Endodermal cell (in vitro differentiated cells): ENCODE data around the gene AWAT1. TPM values are rescaled to one million over a fixed set of nuclear protein-coding genes. Genes with fewer than 3 reads are reported as not detected.
"Not testable (repeated sequence)": the region's sequence is repeated elsewhere in the genome, so short reads cannot be mapped to it uniquely, and the experiment has no call there.

Source experiments
- DNase-seq: peaks from one replicate; pipeline ENCODE4 v3.0.0-alpha.2; 2017
- H3K27ac ChIP-seq: 2 replicates; pipeline ENCODE4 v1.5.1; 2013; ENCODE audit warnings: mild to moderate bottlenecking, low read depth, low read length, moderate library complexity
- H3K27me3 ChIP-seq: 2 replicates; pipeline ENCODE4 v1.6.1; 2013; ENCODE audit warnings: mild to moderate bottlenecking, low read length, moderate library complexity; ENCODE audit not compliant: insufficient read depth, control insufficient read depth, poor library complexity, severe bottlenecking
- H3K36me3 ChIP-seq: 2 replicates; pipeline ENCODE4 v1.7.0; 2013; ENCODE audit warnings: mild to moderate bottlenecking, low read length, moderate library complexity; ENCODE audit not compliant: control insufficient read depth, insufficient read depth
- H3K4me1 ChIP-seq: one replicate; pipeline ENCODE4 v1.7.0; 2013; ENCODE audit warnings: low read length; ENCODE audit not compliant: control insufficient read depth, insufficient read depth
- H3K4me3 ChIP-seq: 2 replicates; pipeline ENCODE4 v1.5.1; 2013; ENCODE audit warnings: mild to moderate bottlenecking, low read length, moderate library complexity
- H3K9ac ChIP-seq: 2 replicates; pipeline ENCODE4 v1.6.1; 2013; ENCODE audit warnings: mild to moderate bottlenecking, low read length, moderate library complexity; ENCODE audit not compliant: poor library complexity, severe bottlenecking; ENCODE audit errors: extremely low read depth
- H3K9me3 ChIP-seq: 2 replicates; pipeline ENCODE4 v1.6.1; 2013; ENCODE audit warnings: mild to moderate bottlenecking, low read length, moderate library complexity; ENCODE audit not compliant: control insufficient read depth
- H3K27ac Mint-ChIP-seq: 2 replicates; pipeline ENCODE4 v1.8.0; 2020; ENCODE audit warnings: mixed read lengths
- H3K27me3 Mint-ChIP-seq: 2 replicates; pipeline ENCODE4 v1.8.0; 2021; ENCODE audit warnings: mild to moderate bottlenecking, mixed read lengths; ENCODE audit not compliant: insufficient read depth
- H3K36me3 Mint-ChIP-seq: 2 replicates; pipeline ENCODE4 v1.8.0; 2020; ENCODE audit warnings: low read depth, mixed read lengths
- H3K4me1 Mint-ChIP-seq: 2 replicates; pipeline ENCODE4 v1.8.0; 2020; ENCODE audit warnings: mixed read lengths
- H3K4me3 Mint-ChIP-seq: 2 replicates; pipeline ENCODE4 v1.8.0; 2020; ENCODE audit warnings: mild to moderate bottlenecking, moderate library complexity, mixed read lengths
- H3K9me3 Mint-ChIP-seq: 2 replicates; pipeline ENCODE4 v1.8.0; 2020; ENCODE audit warnings: mild to moderate bottlenecking, mixed read lengths
- CTCF ChIP-seq: fragments of 200-600 bp; sonication (generic); conservative IDR thresholded peaks from 2 replicates; pipeline ENCODE4 v1.5.0; 2021; ENCODE audit warnings: antibody characterized with exemption, mild to moderate bottlenecking
- whole genome bisulfite sequencing, 2 experiments: methylation state at CpG; one replicate each; pipeline versions ENCODE4 v1.1.5 to v1.1.7; 2013; ENCODE audit warnings: missing lambda C conversion rate in 2 of 2, mixed read lengths in 1 of 2; ENCODE audit not compliant: insufficient coverage in 1 of 2, insufficient read length in 1 of 2; 5-methylcytosine and 5-hydroxymethylcytosine counted together
- total RNA-seq, 2 donors: library from RNA; stranded (reverse); fragmentation: NEBNext Ultra II Directional in 1 of 2; extraction: Animal tissue kit (Norgen Biotek cat#: 25700) in 1 of 2; gene quantifications; 2 replicates in 1 of 2; 3 replicates in 1 of 2; pipeline ENCODE4 v1.2.1, GENCODE V29; 2021

Gene AWAT1
- total RNA-seq, 2 donors from 2014 or later = not detected

GRCh38 chrX:70231666-70232065 is 2.8 kb upstream of the AWAT1 start:
- no peaks in the 10 kb centered on the region for H3K9me3 ChIP-seq
- no peak overlapping the region for H3K27ac ChIP-seq
- no peaks in the 10 kb centered on the region for H3K27me3 Mint-ChIP-seq
- DNase-seq = no peak
- no peaks in the 10 kb centered on the region for H3K27me3 ChIP-seq
- peaks cover 4% of the 10 kb centered on the region for H3K4me1 Mint-ChIP-seq
- H3K9me3 Mint-ChIP-seq = peaks cover 40% of the 10 kb centered on the region
- no peaks in the 10 kb centered on the region for H3K36me3 ChIP-seq
- no peak overlapping the region for H3K4me3 Mint-ChIP-seq
- no peaks in the 10 kb centered on the region for H3K4me1 ChIP-seq
- H3K27ac Mint-ChIP-seq = no peak overlapping the region
- H3K4me3 ChIP-seq = no peak overlapping the region
- H3K36me3 Mint-ChIP-seq = no peaks in the 10 kb centered on the region
- no peak overlapping the region for H3K9ac ChIP-seq
- WGBS, 2 experiments = 96% methylated on average over 4 of the region's 4 CpGs; no CpG with 5 or more reads in 1 of the 2 experiments
- TF ChIP-seq CTCF = no peak

GRCh38 chrX:70240751-70241150 is 6.3 kb downstream of the AWAT1 start:
- peaks cover 29% of the 10 kb centered on the region for H3K9me3 Mint-ChIP-seq

GRCh38 chrX:70241501-70241900 is 7.0 kb downstream of the AWAT1 start:
- Histone ChIP-seq H3K27ac (no peak overlapping the region), H3K4me1 (no peaks in the 10 kb centered on the region), H3K4me3 (no peak overlapping the region), H3K27me3 (no peaks in the 10 kb centered on the region), H3K9me3 (no peaks in the 10 kb centered on the region), H3K9ac (no peak overlapping the region), H3K36me3 (no peaks in the 10 kb centered on the region)
- Mint-ChIP-seq H3K9me3 (peaks cover 32% of the 10 kb centered on the region), H3K4me1 (peaks cover 6% of the 10 kb centered on the region), H3K36me3 (no peaks in the 10 kb centered on the region), H3K27me3 (no peaks in the 10 kb centered on the region), H3K4me3 (no peak overlapping the region), H3K27ac (no peak overlapping the region)
- 97% methylated on average over 2 of the region's 2 CpGs; no CpG with 5 or more reads in 1 of the 2 experiments for WGBS, 2 experiments
- no peak for TF ChIP-seq CTCF
- DNase-seq = no peak

More at GRCh38 chrX:70240751-70241150, 6.3 kb downstream of the AWAT1 start:
- Mint-ChIP-seq H3K27me3 (no peaks in the 10 kb centered on the region), H3K36me3 (no peaks in the 10 kb centered on the region), H3K4me3 (no peak overlapping the region), H3K27ac (no peak overlapping the region), H3K4me1 (peaks cover 6% of the 10 kb centered on the region)
- Histone ChIP-seq H3K9ac (no peak overlapping the region), H3K27me3 (no peaks in the 10 kb centered on the region), H3K4me3 (no peak overlapping the region), H3K9me3 (no peaks in the 10 kb centered on the region), H3K36me3 (no peaks in the 10 kb centered on the region), H3K4me1 (no peaks in the 10 kb centered on the region), H3K27ac (no peak overlapping the region)
- no peak for DNase-seq
- 100% methylated on average over 1 of the region's 1 CpG; no CpG with 5 or more reads in 1 of the 2 experiments for WGBS, 2 experiments
- TF ChIP-seq CTCF = no peak

GRCh38 chrX:70243601-70244000 is 9.1 kb downstream of the AWAT1 start:
- H3K27ac ChIP-seq, H3K4me3 ChIP-seq, H3K4me3 Mint-ChIP-seq, H3K9me3 ChIP-seq, H3K4me1 ChIP-seq, H3K27ac Mint-ChIP-seq, DNase-seq, H3K27me3 Mint-ChIP-seq, H3K27me3 ChIP-seq, H3K4me1 Mint-ChIP-seq, H3K9ac ChIP-seq, H3K36me3 Mint-ChIP-seq, H3K36me3 ChIP-seq: not testable (repeated sequence)
- 87% methylated on average over 4 of the region's 5 CpGs; no CpG with 5 or more reads in 1 of the 2 experiments for WGBS, 2 experiments
- peaks cover 38% of the 10 kb centered on the region for H3K9me3 Mint-ChIP-seq
